PC-3 (cell line): Measurements from ENCODE around the gene AP5Z1. TPM values are rescaled to one million over a fixed set of nuclear protein-coding genes. Genes with fewer than 3 reads are reported as not detected.

ENCODE experiments used
- ATAC-seq: fragments of 200-7000 bp; cut with Tn5 transposase; 2 replicates; pipeline ENCODE4 v1.9.1; 2020; ENCODE audit warnings: mild to moderate bottlenecking, moderate library complexity
- BruUV-seq: library from RNA; stranded (reverse); fragments of 400-500 nt; replicated peaks from 2 replicates; lab custom pipeline; 2021; lab: Mats Ljungman, UMichigan
- CTCF ChIA-PET: fragments of 300-600 bp; sonication (Branson Sonifier 250); formaldehyde crosslinking; loops from one replicate; lab custom pipeline; 2022; ENCODE audit warnings: antibody characterized with exemption; lab: Charles Lee
- POLR2A ChIA-PET: fragments of 300-600 bp; sonication (Branson Sonifier 250); formaldehyde crosslinking; loops from one replicate; lab custom pipeline; 2022; ENCODE audit warnings: antibody characterized with exemption; ENCODE audit not compliant: unreplicated experiment; lab: Charles Lee
- DNase-seq: peaks from one replicate; pipeline ENCODE4 v3.0.0-alpha.2; 2015
- H2AFZ ChIP-seq: fragments of 300-600 bp; sonication (generic); 2 replicates; pipeline ENCODE4 v1.6.0; 2016; ENCODE audit warnings: antibody characterized with exemption, low read length
- H3F3A ChIP-seq: fragments of 300-600 bp; sonication (generic); one replicate; pipeline ENCODE4 v1.6.0; 2017; ENCODE audit warnings: antibody characterized with exemption, low read length, control low read depth, mild to moderate bottlenecking; ENCODE audit not compliant: unreplicated experiment
- H3K27ac ChIP-seq: fragments of 300-600 bp; sonication (generic); 2 replicates; pipeline ENCODE4 v1.5.1; 2016; ENCODE audit warnings: mild to moderate bottlenecking, low read length
- H3K27me3 ChIP-seq: fragments of 300-600 bp; sonication (generic); 2 replicates; pipeline ENCODE4 v1.6.1; 2016; ENCODE audit warnings: low read length, mixed read lengths
- H3K36me3 ChIP-seq: fragments of 300-600 bp; sonication (generic); 2 replicates; pipeline ENCODE4 v1.6.1; 2016; ENCODE audit warnings: low read depth, mixed run types, low read length, mixed read lengths
- H3K4me1 ChIP-seq: fragments of 300-600 bp; sonication (generic); 2 replicates; pipeline ENCODE4 v1.5.1; 2016; ENCODE audit warnings: low read length; ENCODE audit not compliant: insufficient read depth
- H3K4me2 ChIP-seq: fragments of 300-600 bp; sonication (generic); 2 replicates; pipeline ENCODE4 v1.6.0; 2016; ENCODE audit warnings: low read length
- H3K4me3 ChIP-seq: fragments of 300-600 bp; sonication (generic); 2 replicates; pipeline ENCODE4 v1.5.1; 2016; ENCODE audit warnings: mild to moderate bottlenecking, low read length, mixed read lengths
- H3K79me2 ChIP-seq: fragments of 300-600 bp; sonication (generic); 2 replicates; pipeline ENCODE4 v1.6.1; 2017; ENCODE audit warnings: low read length, mixed read lengths
- H3K9ac ChIP-seq: fragments of 300-600 bp; sonication (generic); 2 replicates; pipeline ENCODE4 v1.6.0; 2016; ENCODE audit warnings: mild to moderate bottlenecking, low read length
- H3K9me2 ChIP-seq: fragments of 300-600 bp; sonication (generic); replicated peaks from 2 replicates; pipeline ENCODE4 v1.6.1; 2016; ENCODE audit warnings: mixed run types, low read length, mixed read lengths
- H3K9me3 ChIP-seq: fragments of 300-600 bp; sonication (generic); 2 replicates; pipeline ENCODE4 v1.6.1; 2016; ENCODE audit warnings: low read length, mixed read lengths
- H4K20me1 ChIP-seq: fragments of 300-600 bp; sonication (generic); 2 replicates; pipeline ENCODE4 v1.6.1; 2016; ENCODE audit warnings: low read length, mixed read lengths
- CTCF ChIP-seq: fragments of 300-600 bp; sonication (generic); conservative IDR thresholded peaks from 2 replicates; pipeline ENCODE4 v1.5.1; 2017; ENCODE audit warnings: antibody characterized with exemption, low read depth, mild to moderate bottlenecking, low read length
- EZH2 ChIP-seq: fragments of 300-600 bp; sonication (generic); IDR thresholded peaks from one replicate; pipeline ENCODE4 v1.6.1; 2017; ENCODE audit warnings: antibody characterized with exemption, mild to moderate bottlenecking, low read length; ENCODE audit not compliant: unreplicated experiment
- EZH2phosphoT487 ChIP-seq: fragments of 300-600 bp; sonication (generic); IDR thresholded peaks from 2 replicates; pipeline ENCODE4 v1.6.1; 2018; ENCODE audit warnings: mild to moderate bottlenecking, antibody characterized with exemption, low read length, borderline replicate concordance
- intact Hi-C: fragments of 100-400 bp; cut with micrococcal nuclease; formaldehyde crosslinking; loops from 2 replicates; pipeline ENCODE4 v1.9.0; 2023
- total RNA-seq: library from RNA; depleted of rRNA; stranded (reverse); fragments of >200 nt; gene quantifications from 2 replicates; pipeline ENCODE4 v1.2.3, GENCODE V29; 2014

AP5Z1 gene
- total RNA-seq, 1 experiment from 2014 or later, result 36.6 TPM

- no peaks in the 10 kb centered on the region for H3K79me2 ChIP-seq
- no peaks in the 10 kb centered on the region for H3K9me2 ChIP-seq
- 0 out of 2 replicates have a peak, but pooled peaks cover 5% of the 10 kb centered on the region for H3K4me1 ChIP-seq
- H4K20me1 ChIP-seq, result no peaks in the 10 kb centered on the region
- ChIA-PET POLR2A (no interaction called here), CTCF (no interaction called here)
- H2AFZ ChIP-seq, result no peak overlapping the region
- ATAC-seq, result no peak
- no peak overlapping the region for H3K4me2 ChIP-seq
- H3K4me3 ChIP-seq, result no peak overlapping the region
- intact Hi-C loops, result no loop called here
- H3K27me3 ChIP-seq, result no peaks in the 10 kb centered on the region
- BruUV-seq, result no TSS peak
- no peaks in the 10 kb centered on the region for H3K36me3 ChIP-seq
- H3K9ac ChIP-seq, result no peak overlapping the region
- no peaks in the 10 kb centered on the region for H3F3A ChIP-seq
- DNase-seq, result no peak
- H3K9me3 ChIP-seq, result no peaks in the 10 kb centered on the region
- TF ChIP-seq CTCF (no peak), EZH2phosphoT487 (no peak), EZH2 (no peak)
- H3K27ac ChIP-seq, result no peak overlapping the region
These were observed 5.7 kb upstream of the AP5Z1 start for GRCh38 chr7:4769761-4770160.

GRCh38 chr7:4770886-4771285 is 4.5 kb upstream of the AP5Z1 start:
- no peaks in the 10 kb centered on the region for H3K36me3 ChIP-seq
- intact Hi-C loops, result no loop called here
- H3K79me2 ChIP-seq, result peaks cover 4% of the 10 kb centered on the region
- CTCF ChIA-PET, result no interaction called here
- H3K27ac ChIP-seq, result no peak overlapping the region
- no peak for TF ChIP-seq EZH2
- no peak for TF ChIP-seq CTCF
- no peak for ATAC-seq
- no peak for DNase-seq
- no peaks in the 10 kb centered on the region for H3K9me2 ChIP-seq
- no peak overlapping the region for H3K4me3 ChIP-seq
- no peaks in the 10 kb centered on the region for H3K9me3 ChIP-seq
- H3K9ac ChIP-seq, result no peak overlapping the region
- no TSS peak for BruUV-seq
- 0 out of 2 replicates have a peak, but pooled peaks cover 6% of the 10 kb centered on the region for H3K4me1 ChIP-seq
- POLR2A ChIA-PET, result no interaction called here
- no peak overlapping the region for H2AFZ ChIP-seq
- no peaks in the 10 kb centered on the region for H4K20me1 ChIP-seq
- no peak overlapping the region for H3K4me2 ChIP-seq
- no peaks in the 10 kb centered on the region for H3K27me3 ChIP-seq
- no peaks in the 10 kb centered on the region for H3F3A ChIP-seq

- CTCF ChIA-PET, result no interaction called here
- Histone ChIP-seq H3K9me2 (no peaks in the 10 kb centered on the region), H3K27me3 (no peaks in the 10 kb centered on the region), H2AFZ (no peak overlapping the region), H3K79me2 (peaks cover 13% of the 10 kb centered on the region), H3K4me1 (peaks cover 9% of the 10 kb centered on the region), H4K20me1 (0 out of 2 replicates have a peak, but pooled peaks cover 2% of the 10 kb centered on the region), H3K9ac (no peak overlapping the region), H3K36me3 (no peaks in the 10 kb centered on the region), H3F3A (no peaks in the 10 kb centered on the region), H3K4me2 (no peak overlapping the region), H3K4me3 (no peak overlapping the region), H3K27ac (no peak overlapping the region), H3K9me3 (no peaks in the 10 kb centered on the region)
- POLR2A ChIA-PET, result no interaction called here
- no peak for ATAC-seq
- intact Hi-C loops, result no loop called here
- no peak for TF ChIP-seq CTCF
- TF ChIP-seq EZH2phosphoT487, result no peak
- TF ChIP-seq EZH2, result no peak
- no peak for DNase-seq
- no TSS peak for BruUV-seq
These were observed 3.7 kb upstream of the AP5Z1 start for GRCh38 chr7:4771737-4772136.
